GM18909 (cell line): ENCODE data around the gene GRN.
"Not testable (repeated sequence)": the region's sequence is repeated elsewhere in the genome, so short reads cannot be mapped to it uniquely, and the experiment has no call there.

ENCODE experiments used
- ATAC-seq: cut with Tn5 transposase; IDR thresholded peaks from one replicate; pipeline ENCODE4 v1.9.1; 2021; ENCODE audit warnings: mild to moderate bottlenecking; ENCODE audit not compliant: unreplicated experiment, poor library complexity

GRN gene

DNA sequence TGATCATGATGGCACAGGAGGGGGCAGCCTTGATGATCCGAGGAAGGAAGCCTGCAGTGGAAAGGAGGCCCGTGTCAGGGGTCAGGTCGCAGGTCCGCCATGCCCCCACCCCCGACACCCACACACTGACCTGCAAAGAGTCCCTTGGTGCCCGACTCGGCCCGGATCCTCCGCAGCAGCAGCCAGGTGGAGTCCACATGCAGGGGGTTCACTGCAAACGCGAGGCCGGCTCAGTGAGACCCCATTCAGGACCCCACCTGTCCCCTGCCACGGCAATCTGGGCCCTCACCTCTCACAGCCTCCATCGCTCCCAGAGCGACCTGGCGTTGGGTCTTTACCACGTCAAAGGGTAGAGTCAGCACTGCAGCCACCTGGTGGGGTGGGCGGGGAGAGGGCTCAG, 25.0 kb upstream of the GRN start:
- ATAC-seq, result no peak

DNA sequence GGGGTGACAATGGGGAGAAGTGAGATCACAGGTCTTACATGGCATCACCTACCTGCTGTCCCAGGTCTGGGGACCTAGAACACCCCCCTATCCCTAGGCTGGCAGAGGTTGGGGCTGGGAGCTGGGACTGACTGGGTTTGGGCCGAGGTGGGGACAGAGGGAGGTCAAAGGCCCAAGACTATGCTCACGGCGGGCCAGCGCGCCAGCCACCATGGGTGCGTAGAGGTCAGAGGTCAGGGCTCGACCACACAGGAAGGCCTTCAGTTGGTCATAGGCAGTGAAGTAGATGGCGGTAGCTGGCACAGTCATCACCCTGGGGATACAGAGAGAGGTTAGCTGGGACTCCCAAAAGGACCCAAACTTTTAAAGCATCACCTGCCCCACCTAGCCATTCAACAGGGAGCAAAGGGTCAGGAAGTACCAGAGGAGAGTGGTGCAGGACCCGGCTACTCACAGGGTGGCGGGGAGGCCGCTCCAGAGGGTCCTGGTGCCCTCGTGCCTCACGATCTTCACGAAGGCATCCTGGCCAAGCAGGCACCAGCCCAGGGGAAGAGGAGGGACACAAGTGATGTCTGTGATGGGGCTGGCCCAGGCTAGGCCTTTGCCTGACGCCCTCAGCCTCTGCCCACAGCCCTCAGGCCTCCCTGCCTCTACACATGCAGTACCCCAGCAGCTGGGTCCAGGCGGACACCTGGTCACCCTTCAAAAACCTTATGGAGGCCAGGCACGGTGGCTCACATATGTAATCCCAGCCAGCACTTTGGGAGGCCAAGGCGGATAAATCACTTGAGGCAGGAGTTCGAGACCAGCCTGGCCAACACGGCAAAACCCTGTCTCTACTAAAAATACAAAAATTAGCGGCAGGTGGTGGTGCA, 23.6 kb upstream of the GRN start:
- ATAC-seq, result no peak

DNA sequence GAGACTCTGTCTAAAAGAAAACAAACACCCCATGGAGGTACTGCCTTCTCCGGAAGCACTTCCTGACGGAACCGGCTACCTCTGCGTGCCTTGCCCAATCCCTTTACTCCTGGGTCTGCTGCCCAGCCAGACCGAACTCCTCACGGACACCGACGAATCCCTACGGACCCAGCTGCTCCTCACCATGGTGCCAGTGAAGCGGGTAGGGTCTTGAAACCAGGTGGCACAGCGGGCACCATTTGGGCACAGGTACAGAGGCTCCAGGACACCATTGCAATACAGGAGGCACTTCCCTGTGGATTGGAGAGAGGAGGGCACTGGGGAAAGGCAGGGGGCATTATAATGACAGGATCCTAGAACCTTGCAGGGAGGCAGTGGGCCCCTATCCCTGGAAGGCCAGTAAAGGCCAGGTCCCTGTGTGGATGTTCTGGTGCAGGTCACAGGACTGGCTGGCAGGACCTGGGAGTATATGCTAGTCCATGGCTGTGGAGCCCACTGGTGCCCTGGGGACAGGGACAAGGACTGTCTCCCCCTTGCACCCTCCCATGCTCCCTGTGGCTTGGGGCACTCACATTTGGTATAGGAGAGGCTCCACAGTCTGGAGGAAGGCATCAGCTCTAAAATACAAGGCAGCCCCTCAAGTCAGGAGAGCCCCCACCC, 22.7 kb upstream of the GRN start:
- no peak for ATAC-seq

DNA sequence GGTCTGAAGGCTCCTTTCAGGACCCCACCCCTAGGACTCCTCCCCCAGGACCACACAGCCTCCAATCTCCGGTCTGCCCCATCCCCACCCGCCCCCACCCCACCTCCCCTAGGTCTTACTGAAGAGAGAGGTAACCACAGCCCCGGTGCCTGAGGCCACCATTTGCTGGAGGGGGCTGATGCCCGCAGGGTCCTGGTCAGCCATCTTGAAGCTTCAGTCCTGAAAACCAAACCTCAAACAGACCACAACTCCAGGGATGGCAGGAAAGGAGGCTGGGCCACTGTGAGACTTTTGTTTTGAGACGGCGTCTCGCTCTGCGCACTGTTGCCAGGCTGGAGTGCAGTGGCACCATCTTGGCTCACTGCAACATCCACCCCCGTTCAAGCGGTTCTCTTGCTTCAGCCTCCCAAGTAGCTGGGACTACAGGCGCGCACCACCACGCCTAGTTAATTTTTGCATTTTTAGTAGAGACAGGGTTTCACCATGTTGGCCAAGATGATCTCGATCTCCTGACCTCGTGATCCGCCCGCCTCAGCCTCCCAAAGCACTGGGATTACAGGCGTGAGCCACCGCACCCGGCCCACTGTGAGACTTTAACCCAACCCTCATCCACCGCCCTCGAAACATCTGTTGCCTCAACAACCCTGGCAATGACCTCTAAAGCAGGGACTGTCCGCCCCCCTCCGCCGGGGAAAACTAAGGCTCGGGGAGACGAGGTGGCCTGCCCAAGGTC, 21.6 kb upstream of the GRN start:
- no peak for ATAC-seq

DNA sequence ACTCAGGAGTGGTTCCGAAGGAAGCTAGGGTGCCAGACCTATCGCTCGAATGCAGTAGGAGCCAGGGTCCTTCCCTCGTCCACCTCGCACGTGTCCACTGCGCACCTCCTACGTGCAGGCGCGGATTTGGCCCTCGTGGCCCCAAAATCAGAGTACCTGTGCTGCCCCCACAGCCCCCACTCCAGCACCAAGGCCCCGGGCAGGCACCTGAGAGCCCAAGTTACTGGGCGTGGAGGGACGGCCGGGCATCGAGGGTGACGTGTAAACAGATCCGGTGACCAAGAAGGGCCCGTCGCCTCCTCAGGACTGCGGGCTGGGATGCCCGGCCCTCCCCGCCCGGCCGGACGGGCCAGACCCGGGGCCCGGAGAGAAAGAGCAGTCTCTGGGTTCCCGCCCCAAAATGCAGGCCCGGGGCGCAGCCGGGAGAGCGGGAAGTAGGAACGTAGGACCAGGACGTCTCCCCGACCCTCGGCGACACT, 21.0 kb upstream of the GRN start:
- peak; percentile 11 for ATAC-seq

DNA sequence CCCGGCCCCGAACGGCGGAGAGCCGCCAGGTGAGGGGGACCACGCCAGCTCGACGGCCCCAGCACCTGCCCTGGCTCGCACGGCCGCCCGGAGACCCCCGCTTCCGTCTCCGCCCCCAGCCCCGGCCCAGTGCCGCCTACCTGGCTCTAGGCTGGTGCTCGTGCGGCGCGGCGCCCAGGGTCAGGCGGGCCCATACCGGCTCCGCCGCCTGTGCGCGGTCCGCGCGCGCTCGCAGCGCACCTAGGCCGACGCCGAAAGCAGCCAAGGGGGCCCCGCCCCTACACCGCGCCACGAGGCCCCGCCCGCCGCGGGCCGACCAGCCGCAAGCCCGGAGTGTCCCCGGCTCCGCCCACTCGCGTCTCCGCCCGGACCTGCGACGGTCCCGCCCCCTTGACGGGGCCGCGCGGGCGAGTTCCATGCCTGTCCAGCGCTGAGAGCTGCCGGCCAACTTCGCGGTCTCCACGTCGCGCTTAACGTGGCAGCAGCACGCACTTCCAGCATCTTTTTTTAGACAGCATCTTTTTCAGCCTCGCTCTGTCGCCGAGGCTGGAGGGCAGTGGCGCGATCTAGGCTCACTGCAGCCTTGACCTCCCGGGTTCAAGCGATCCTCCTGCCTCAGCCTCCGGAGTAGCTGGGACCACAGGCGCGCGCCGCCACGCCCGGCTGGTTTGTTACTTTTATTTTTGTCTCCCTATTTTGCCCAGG, 20.4 kb upstream of the GRN start, which contains the start of gene SLC25A39:
Gene SLC25A39, minus strand, starts transcription at position 253 of the 705 bp plus-strand sequence. CDS start 1,261 bp downstream, outside the sequence.
- ATAC-seq, result peak; percentile 72

DNA sequence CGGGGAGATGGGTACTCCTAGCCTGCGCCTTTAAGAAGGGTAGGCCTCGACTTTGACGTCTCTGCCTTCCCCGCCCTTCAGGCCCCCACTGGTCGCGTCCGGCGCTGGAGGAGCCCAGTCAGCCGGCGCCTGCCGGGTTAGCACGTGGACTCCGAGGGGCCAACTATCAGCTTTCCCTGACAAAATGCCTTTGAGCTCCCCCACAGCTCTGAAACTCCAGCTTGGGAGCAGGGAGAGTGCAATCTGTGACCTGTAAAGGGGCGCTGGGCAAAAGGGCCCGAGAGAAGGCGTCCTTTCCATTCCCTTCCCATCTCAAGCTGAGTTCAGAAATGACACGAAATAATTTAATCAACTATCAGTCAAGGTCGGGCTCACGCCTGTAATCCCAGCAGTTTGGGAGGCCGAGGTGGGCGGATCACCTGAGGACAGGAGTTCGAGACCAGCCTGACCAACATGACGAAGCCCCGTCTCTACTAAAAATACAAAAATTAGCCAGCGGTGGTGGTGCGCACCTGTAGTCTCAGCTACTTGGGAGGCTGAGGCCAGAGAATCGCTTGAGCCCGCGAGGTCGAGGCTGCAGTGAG, 18.1 kb upstream of the GRN start:
- peak; percentile 46 for ATAC-seq

DNA sequence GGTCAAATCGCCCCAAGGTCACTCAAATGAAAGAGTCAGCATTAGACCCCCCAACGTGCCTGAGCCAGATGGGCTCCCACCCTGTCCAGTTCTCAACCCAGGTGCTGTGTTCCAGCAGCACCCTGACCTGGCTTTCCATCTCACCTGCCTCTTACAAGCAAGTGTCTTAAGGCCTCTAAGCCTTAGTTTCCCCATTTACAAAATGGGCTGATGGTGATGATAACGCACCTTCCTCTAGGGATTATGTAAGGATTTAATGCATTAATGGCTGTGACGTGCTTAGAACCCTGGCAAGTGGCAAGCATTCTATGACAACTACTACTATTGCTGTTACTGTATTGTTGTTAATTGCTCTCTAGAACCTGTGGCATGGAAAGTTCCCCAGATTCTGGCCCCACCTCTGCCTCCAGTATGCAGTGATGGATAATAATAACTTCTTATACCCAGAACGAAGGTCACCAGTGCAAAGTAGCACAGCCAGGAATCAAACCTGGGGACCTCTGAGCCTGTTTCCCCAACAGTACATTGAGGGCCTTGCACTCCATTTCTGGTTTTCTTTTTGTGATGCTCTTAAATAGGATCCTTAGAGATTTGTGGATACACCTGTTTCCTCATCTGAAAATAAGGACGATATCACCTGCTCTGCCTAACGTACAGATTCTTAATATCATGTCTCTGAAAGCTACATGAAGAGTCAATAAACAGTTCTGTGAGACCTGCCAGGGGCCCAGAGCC, 17.2 kb upstream of the GRN start:
- no peak for ATAC-seq

DNA sequence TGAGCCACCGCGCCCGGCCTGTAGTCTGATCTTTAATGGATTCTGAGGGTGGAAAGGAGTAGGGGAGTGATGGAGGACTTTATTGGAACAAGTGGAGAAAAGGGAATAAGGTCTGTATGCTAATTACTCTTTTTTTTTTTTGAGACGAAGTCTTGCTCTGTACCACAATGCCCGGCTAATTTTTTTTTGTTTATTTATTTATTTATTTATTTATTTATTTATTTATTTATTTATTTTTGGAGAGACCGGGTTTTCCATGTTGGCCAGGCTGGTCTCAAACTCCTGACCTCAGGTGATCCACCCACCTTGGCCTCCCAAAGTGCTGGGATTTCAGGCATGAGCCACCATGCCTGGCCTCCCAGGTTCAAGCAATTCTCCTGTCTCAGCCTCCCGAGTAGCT, 15.6 kb upstream of the GRN start:
- ATAC-seq, result not testable (repeated sequence)

DNA sequence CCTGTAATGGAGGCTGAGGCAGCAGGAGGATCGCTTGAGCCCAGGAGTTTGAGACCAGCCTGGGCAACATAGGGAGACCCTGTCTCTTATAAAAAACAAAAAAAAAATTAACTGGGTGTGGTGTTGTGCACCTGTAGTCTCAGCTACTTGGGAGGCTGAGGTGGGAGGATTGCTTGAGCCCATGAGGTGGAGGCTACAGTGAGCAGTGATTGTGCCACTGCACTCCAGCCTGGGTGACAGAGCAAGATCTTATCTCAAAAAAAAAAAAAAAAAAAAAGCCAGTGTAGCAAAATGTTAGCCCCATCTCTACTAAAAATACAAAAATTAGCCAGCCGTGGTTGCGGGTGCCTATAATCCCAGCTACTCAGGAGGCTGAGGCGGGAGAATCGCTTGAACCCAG, 14.8 kb upstream of the GRN start:
- not testable (repeated sequence) for ATAC-seq

DNA sequence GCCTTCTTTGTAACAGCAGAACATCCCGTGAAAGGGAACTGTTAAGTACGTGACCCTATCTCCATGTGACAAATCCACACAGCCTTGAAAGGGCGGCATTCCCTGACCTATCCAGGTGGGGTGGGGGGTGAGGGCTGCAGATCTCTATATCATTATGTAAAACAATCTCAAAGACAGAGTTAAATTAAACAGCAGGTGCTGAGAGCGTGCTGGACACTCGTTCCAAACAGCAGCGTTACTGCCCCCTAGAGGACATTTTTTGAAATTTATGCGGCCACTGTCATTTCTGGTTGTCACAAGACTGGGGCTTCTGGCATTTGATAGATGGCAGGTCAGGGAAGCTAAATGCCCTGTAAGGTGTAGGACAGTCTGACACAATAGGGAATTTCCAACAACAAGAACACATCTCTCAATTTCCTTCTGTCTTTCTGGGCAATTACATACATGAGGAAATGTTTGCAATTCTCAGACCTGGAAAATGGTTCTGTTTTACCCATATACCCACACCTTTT, 13.8 kb upstream of the GRN start:
- ATAC-seq, result no peak

DNA sequence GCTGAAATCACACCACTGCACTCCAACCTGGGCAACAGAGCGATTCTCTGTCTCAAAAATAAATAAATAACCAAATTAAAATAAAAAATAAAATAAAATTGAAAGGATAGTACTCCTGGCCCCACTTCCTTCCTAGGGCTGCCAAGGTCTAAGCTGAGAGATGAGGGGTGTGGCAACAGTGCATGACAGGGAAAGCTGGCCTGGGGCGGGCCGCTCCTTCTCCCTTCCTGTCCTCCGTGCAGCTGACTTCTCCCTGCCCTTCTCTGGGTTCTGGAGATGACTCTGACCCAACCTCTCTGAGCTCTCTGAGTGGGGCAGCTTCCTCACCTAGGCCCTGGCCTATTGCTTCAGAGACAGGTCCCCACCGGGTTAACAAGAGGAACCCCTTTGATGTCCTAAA, 11.7 kb upstream of the GRN start:
- no peak for ATAC-seq

DNA sequence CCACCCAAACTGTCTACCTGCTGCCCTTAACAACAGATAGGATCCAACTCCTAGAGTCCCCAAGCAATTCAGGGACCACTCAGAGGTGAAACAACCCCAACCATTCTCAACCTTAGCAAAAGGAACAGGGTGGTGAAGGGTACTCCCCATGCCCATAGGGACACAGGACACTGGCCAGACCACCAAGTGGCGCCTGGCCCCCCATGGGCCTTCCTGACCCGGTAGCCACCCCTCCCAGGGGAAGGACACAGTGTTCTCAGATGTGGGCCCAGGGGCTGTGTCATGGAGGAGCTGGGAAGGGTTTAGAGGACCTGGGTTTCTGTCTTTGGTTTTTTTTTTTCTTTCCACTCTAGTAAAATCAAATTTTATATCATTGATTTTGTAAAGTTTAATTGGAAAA, 10.8 kb upstream of the GRN start:
- ATAC-seq, result no peak

DNA sequence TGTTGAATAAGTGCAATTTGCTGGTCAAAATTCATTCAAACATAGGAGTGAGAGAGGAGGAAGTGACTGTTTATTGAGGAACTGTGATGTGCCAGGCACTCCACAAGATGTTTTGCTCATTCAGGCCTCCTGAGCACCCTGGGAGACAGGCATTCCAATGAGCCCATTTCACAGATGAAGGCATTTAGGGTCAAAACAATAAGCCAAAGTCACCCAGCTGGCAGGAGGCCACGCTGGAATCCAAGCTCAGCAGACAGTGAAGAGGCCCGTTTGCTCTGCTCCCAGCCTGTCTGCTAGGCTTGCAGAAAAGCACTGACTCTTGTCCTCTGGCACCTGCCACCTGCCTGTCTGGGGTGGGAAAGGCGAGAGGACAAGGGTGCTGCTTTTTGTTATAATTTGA, 10.4 kb upstream of the GRN start:
- ATAC-seq, result no peak

DNA sequence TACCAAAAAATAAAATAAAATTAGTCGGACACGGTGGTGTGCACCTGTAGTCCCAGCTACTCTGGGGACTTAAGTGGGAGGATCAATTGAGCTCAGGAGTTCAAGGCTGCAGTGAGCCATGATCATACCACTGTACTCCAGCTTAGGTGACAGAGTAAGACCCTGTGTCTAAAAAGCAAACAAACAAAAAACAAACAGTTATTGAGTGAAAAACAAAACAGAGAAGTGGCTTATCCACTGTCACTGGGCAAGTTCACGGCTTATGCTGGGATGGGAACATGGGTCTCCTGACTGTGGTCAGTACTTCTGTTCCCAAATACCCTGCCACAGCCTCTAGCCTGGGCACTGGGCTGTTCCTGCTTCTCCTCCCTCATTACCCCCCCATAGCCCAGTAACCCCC, 9.5 kb upstream of the GRN start:
- ATAC-seq, result no peak

DNA sequence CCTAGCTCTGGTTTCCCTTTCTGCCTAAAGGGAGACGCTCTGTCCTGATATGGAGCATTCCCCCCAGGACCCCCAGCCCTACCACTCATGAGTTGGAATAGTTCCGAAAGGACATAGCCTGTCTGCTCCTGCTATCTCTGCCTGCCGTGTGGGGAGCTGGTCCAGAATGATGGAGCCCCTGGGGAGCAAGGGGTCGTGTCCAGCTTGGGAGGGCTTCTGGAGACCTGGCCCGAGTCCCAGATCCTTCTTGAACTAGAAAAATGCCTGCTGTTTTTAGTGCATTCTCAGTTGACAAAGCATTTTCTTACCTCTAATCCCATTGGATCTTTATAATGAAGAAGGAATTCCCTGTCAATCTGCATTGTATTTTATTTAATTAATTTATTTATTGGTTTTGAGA, 9.1 kb upstream of the GRN start:
- no peak for ATAC-seq

DNA sequence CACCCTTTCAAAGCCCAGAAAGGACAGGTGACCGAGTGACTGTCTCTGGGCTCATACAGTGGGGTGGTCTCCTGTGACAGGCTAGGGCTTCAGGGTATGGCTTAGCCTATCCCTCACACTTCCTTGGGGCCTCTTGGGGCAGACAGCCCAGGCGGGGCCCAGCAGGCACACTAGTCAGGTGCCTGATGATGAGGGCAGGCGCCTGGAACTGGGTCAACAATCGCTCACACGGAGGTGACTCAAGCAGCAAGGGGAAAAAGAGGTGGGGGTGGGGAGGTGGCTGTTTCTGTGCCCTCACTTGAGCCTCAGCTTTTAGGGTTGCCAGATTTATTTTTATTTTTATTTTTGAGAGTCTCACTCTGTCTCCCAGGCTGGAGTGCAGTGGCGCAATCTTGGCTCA, 6.4 kb upstream of the GRN start:
- no peak for ATAC-seq

DNA sequence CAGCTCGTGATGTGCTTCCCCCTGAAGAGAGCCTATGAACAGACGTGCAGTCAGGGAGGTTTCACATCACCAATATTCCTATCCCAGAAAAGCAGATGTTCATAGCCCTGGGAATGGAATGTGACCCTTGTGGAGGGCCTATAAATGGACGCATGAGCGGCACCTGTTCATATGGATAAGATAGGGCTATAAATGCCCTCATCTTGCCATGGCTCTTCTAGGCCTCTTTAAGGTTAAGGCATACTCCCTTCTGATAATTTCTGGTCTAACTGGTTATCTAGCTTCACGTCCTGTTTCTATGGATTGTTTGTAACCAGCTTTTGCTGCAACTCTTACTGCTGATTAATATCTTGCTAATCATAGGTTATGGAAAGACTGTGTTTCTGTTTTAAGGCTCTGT, 4.5 kb upstream of the GRN start:
- not testable (repeated sequence) for ATAC-seq
